Activated CD4-positive, alpha-beta T cell treated with anti-CD3 and anti-CD28 coated beads for 1 hour (primary cell): ENCODE results near the gene UBE2D2.

Source experiments
- DNase-seq: peaks from one replicate; pipeline ENCODE4 v3.0.0-alpha.2; 2020

The UBE2D2 gene

GRCh38 chr5:139636975-139637408 lies 75.9 kb downstream of the UBE2D2 start:
- no peak for DNase-seq

GRCh38 chr5:139637438-139638089 lies 76.4 kb downstream of the UBE2D2 start:
- DNase-seq = no peak

DNA sequence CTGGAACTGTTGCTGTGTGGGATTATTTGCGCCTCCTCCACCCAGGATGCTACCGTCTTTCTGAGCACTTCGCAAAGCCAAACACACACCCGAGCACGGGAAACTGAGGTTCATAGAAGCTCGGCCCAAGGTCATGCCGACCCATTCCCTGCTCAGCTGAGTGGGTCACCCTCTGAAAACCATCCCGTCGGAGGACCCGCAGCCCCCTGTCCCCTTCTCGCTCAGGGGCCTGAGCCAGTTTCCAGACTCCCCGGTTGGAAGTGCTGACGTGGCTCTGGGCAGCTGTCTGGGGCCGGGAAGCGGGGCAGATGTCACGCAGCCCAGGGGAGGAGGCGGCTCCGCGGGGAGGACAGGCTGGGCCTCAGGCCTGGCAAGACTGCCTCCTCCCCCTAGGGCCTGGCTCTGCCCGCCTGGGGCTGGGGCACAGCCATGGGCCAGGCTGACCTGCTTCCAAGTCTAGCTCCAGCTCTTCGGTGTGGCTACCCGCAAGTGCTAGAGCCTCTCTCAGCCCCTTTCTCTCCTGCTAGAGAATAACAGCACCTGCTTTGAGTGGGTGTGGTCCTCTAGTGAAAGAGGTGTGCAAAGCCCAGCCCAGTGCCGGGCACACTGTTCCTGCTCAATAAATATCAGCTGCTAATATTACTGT lies 77.1 kb downstream of the UBE2D2 start:
- DNase-seq = no peak

- no peak for DNase-seq
These were observed 77.8 kb downstream of the UBE2D2 start for GRCh38 chr5:139638736-139639618.

- DNase-seq = no peak
These were observed 78.7 kb downstream of the UBE2D2 start for GRCh38 chr5:139639619-139640380.

DNA sequence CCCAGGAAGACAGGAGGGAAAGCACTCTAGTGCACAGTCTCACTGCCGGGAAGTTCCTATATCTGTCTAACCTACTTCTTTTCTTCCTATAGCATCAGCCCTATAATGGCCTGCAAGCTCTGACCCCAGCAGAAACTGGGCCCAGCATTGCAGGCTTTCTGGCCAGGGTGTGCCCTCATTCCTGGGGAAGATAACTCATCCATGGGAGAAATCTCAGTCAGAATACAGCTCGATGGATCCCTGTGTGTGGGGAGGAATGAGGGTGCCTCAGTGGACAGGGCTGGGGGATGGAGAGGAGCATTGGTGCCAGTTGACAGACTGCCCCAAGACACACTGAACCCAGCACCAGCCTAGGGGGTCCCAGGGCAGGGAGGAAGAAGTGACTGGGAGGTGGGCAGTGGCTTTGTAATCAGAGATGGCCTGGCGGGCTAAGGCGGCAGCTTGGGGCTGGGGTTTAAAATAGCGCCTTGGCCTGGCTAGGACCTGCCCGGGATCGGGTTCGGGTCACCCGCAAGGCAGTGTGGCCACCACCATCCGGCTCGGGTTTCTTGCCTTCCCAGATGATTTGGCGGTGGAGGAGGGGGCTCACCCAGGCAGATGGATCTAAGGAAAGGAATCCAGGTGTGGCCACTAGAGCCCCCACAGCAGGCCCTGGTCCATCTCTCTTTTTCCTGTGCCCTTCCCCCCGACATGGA lies 79.4 kb downstream of the UBE2D2 start:
- no peak for DNase-seq

DNA sequence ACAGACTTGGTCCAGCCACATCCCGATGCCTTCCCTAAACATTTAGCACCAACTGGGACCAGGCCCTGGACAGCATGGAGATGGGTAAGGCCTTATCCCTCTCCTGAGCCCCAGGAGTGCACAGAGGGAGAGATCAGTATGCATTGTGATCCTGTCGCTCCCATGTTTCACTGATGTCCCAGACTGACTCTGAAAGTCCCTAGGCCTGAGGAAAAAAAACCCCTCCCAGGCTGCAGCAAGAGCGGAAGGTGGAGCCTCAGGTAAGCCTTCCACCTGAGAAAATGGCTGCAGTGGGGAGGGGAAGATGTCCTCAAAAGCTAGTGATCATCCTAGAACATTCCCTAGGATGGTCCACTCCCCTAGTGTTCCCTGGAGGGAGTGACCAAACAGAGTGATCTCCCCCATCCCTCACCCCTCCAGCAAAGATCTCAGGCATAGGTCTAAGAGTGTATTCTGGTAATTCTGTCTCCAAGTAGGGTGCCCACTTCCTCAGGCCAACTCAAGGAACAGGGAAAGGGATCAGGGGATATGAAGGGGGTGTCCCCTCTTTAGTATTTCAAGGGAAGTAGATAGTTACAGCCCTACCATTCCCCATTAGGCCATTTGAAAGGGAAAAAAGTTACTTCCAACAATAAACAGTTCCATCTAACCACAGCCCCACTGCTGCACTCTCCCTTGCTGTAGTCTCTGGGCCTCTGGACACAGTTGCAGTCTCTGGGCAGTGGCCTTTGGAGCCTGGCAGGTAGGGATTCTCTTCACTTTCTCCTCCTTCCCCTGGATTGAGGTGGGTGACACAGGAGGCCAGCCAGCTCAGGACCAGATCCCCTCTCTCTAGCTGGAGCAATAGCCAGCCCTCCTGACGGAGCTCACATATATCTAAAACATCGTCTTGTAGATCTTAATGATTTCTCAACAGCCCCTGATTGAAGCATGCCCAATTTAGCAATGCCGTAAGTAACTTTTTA lies 80.3 kb downstream of the UBE2D2 start:
- no peak for DNase-seq

GRCh38 chr5:139642213-139642612 lies 81.1 kb downstream of the UBE2D2 start:
- no peak for DNase-seq

GRCh38 chr5:139642891-139643871 lies 82.0 kb downstream of the UBE2D2 start:
- DNase-seq = no peak

DNA sequence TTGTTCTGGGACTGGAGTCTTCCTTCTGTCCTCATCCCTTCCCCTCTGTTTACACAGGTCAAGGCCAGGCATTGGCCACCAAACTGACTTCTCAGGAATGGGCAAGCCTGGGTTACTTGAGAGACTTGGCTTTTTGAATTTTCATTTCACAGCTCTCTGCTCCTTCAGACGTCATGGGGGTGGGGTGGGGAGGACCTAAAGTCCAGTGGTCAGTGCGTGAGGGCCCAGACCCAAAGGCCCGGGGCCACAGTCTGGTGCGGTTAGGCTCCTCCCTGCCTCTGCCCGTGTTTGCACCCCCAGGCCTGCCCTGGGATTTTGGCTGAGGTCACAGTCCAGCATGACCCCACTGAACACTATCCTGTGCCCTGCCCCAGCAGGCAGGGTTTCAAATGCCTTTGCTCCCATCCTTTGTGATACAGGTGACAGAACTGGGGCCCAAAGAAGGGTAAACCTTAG lies 82.9 kb downstream of the UBE2D2 start:
- DNase-seq = no peak

DNA sequence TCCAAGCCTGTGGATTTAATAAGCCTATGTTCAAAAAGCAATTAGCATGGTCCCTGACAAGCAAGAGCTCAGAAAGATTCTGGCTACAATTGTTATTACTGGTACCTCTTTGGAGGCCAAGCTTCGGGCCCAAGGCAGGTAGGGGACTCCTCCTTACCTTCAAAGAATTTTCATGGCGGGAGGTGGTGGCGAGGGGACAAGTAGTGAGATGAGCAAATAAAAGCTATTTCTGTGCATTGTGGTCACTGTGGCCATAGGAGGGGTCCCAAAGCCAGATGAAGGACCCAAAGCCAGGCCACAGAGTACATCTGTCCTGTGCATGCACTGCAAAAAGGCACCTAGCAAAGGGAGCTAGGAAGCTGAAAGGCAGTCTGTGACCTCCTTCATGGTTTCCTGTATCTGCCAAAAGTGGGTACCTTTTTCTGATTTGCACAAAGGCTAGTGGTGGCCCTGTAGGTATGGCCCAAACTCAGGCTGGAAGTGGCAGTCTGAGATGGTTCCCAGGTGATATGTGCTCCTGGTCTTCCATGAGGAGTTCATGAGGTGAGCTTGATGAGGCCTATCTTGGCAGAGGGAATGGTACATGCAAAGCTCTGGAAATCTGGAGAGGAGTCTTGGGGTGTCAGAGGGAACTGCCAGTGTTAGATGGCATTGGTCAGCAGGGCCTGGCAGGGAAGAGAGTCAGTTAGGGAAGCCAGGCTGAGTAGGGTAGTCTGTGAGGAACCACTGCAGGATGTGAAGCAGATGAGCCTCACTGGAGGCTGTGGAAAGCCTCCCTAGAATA lies 83.7 kb downstream of the UBE2D2 start:
- DNase-seq = no peak

DNA sequence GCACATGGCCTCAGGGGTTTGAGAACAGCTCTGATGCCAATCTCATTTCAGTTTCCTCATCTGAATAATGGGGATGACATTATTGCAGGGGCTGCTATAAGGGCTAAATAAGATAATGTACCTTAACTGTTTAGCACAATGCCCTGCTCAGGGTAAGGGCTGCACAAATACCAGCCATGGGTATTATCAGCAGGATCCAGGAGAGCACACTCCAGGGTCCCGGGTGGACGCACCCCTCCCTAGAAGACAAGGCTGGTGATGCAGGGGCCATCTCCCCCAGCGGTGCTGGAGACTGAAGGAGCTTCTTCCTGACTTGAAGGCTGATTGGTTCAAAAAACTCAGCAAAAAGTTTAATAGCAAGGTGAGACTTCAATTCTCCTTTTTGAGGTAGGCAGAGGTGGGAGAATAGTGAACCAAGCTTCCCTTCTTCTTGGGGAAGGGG lies 84.3 kb downstream of the UBE2D2 start:
- no peak for DNase-seq

GRCh38 chr5:139646111-139646510 lies 85.0 kb downstream of the UBE2D2 start:
- DNase-seq = no peak

DNA sequence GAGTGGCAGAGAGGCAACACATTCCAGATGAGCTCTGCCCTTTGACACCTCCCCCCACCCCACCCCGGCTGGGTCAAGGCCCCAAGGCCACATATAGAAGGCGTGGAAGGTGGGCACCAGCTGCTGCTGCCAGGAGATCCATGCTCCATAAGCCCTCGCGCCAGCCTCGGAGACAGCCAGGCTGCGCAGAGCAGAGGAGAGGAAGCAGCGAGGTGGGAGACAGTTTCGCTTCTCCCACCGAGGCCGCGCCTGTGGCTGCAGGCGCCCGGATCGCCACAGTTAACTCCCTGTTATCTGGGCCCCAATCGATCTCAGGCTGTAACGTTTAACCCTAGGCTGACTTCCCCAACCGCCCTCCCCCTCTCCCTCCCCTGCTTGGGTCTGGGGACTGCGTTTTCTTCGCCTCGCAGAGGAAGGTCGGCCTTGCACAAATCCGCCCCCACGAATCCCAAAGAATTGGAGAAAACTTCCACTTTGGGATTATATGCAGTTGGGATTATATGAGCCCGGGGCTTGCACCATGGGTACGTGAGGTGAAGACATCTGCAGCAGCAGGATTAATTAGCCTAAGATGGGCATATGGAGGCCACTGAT lies 85.9 kb downstream of the UBE2D2 start:
- no peak for DNase-seq

DNA sequence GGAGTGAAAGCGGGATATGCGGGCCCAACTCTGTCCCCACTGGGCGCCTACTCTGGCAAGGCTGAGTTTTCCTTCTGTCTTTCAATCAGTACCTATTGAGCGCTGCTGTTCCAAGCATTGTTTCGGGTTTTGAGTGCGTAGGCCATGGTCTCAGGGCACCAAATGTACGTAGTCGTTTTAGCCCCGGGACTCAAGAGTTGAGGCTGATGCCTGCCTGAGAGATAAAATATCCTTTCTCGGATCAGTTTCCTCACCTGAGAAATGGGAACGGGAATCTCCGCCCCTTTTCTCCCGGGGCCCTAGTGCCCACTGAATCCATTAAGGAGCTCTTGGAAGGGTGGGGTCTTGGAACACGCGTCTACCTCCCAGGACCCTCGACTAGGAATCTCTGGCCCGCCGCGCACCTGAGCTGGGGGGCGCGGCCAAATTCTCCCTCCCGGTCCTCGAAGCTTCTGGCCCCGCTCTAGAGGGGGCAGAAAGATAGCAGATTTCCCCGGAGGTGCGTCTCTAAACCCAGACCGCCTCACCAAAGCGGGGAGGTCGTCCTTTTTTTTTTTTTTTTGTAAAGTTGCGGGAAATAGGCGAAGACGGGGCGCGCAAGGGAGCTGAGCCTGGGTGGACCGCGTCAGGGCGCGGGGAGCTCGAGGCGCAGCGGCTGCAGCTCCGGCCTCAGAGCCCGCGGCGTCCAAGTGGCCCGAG lies 86.5 kb downstream of the UBE2D2 start:
- no peak for DNase-seq

- DNase-seq = no peak
These were observed 87.3 kb downstream of the UBE2D2 start, which contains the start of gene CXXC5 for GRCh38 chr5:139648205-139649081. Gene CXXC5, plus strand, starts transcription at chr5:139648349. Its CDS starts 32,175 bp downstream, at chr5:139680524.
